ENCODE data around the gene MTHFR. TPM values are rescaled to one million over a fixed set of nuclear protein-coding genes. Genes with fewer than 3 reads are reported as not detected.

The MTHFR gene
- total RNA-seq, 1 experiment from 2014 or later = 27.8 TPM

DNA sequence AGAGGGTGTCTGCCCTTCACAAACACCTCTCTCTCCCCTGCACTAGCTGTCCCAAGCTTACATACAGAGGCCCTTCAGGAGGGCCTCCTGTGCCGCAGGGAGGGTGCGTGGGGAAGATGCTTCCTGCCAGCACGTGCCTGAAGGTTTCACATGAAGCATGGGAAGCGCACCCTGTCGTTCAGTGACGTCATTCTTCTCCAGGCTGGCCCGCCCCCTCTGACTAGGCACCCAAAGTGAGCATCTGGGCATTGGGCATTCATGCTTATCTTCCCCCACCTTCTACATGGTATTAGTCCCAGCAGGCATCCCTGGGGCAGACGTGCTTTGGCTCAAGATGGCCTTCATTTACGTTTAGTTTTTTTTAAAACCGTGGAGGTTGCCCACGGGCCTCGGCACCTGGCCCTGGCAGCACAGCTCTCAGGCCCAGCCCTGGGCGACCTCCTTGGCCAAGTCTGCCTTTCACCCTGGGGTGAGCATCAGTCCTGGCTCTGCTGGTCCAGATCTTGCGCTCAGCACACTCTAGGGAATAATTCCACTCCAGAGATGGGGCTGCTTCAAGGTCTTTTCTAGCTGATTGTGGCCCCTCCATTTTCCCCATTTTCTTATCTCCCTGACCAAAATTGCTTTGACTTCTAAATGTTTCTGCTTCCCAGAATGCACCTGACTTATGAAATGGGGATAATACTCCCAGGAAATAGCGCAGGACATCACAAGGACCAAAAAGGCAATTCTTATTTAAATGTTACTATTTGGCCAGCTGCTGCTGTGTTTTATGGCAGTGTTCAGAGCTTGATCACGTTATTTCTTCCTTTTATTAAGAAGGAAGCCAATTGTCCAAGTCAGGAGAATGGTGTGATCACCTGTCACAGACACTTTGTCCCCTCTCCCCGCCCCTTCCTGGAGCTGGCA, 35.7 kb upstream of the MTHFR start:
- intact Hi-C loops (cut with micrococcal nuclease; ENCODE audit: unreplicated experiment) = no loop called here
- no peaks in the 10 kb centered on the region for H3K9me3 Mint-ChIP-seq (ENCODE audit: unreplicated experiment)
- TF ChIP-seq, protein P1, sequence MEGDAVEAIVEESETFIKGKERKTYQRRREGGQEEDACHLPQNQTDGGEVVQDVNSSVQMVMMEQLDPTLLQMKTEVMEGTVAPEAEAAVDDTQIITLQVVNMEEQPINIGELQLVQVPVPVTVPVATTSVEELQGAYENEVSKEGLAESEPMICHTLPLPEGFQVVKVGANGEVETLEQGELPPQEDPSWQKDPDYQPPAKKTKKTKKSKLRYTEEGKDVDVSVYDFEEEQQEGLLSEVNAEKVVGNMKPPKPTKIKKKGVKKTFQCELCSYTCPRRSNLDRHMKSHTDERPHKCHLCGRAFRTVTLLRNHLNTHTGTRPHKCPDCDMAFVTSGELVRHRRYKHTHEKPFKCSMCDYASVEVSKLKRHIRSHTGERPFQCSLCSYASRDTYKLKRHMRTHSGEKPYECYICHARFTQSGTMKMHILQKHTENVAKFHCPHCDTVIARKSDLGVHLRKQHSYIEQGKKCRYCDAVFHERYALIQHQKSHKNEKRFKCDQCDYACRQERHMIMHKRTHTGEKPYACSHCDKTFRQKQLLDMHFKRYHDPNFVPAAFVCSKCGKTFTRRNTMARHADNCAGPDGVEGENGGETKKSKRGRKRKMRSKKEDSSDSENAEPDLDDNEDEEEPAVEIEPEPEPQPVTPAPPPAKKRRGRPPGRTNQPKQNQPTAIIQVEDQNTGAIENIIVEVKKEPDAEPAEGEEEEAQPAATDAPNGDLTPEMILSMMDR (IDR thresholded peaks at IDR 0.05; ENCODE audit: insufficient read depth in 1 of 2, low read depth in 1 of 2, low read length in 1 of 2, severe bottlenecking in 1 of 2, unreplicated experiment in 1 of 2) = no peak
- CTCF ChIA-PET = no interaction called here
- POLR2A ChIA-PET = no interaction called here
- H3K4me3 ChIP-seq (ENCODE audit: low read depth, low read length) = no peak overlapping the region
- H3K4me1 Mint-ChIP-seq (ENCODE audit: low read depth, unreplicated experiment) = no peaks in the 10 kb centered on the region
- H3K36me3 Mint-ChIP-seq (ENCODE audit: insufficient read depth, unreplicated experiment) = peaks cover 52% of the 10 kb centered on the region
- no peaks in the 10 kb centered on the region for H3K27me3 ChIP-seq (replicated peaks; ENCODE audit: control insufficient read depth, insufficient read depth, low read length)
- no peaks in the 10 kb centered on the region for H3K27me3 Mint-ChIP-seq (ENCODE audit: insufficient read depth, unreplicated experiment)
- H3K4me1 ChIP-seq = no peaks in the 10 kb centered on the region
- no peak overlapping the region for H3K27ac Mint-ChIP-seq (ENCODE audit: unreplicated experiment)
- no TSS peak for BruUV-seq (replicated peaks)
- no peak for DNase-seq
- H3K4me3 Mint-ChIP-seq (ENCODE audit: unreplicated experiment) = no peak overlapping the region
- no peaks in the 10 kb centered on the region for H3K9me3 ChIP-seq
- H3K36me3 ChIP-seq (ENCODE audit: control insufficient read depth, insufficient read depth, low read length) = peaks cover 14% of the 10 kb centered on the region

DNA sequence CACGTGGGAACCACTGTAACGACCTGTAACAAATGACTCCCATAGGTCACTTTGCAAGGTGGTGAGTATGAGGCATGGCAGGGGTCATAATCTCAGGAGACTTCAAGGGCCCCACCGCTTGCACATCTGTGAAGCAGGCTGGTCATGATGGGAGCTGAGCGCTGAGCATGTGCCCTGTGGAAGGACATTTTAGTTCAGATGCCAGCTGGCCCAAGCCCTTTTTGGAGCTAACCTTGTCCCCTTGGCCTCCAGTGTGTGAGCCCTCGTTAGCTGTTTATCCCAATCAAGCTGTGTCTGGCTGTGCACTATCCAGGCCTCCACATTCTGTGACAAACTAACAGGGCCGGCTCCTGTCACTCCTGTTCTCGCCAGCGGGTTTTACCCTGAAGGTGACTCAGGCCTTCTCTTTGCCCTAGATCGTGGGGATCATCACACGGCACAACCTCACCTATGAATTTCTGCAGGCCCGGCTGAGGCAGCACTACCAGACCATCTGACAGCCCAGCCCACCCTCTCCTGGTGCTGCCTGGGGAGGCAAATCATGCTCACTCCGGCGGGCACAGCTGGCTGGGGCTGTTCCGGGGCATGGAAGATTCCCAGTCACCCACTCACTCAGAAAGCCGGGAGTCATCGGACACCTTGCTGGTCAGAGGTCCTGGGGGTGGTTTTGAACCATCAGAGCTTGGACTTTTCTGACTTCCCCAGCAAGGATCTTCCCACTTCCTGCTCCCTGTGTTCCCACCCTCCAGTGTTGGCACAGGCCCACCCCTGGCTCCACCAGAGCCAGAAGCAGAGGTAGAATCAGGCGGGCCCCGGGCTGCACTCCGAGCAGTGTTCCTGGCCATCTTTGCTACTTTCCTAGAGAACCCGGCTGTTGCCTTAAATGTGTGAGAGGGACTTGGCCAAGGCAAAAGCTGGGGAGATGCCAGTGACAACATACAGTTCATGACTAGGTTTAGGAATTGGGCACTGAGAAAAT, 34.3 kb upstream of the MTHFR start:
- no peaks in the 10 kb centered on the region for H3K4me1 Mint-ChIP-seq (ENCODE audit: low read depth, unreplicated experiment)
- intact Hi-C loops (cut with micrococcal nuclease; ENCODE audit: unreplicated experiment) = loop anchor here (5.0 kb wide), 1 partner anchor 67 kb away; no protein-coding TSS in a partner anchor
- H3K36me3 ChIP-seq (ENCODE audit: control insufficient read depth, insufficient read depth, low read length) = peaks cover 15% of the 10 kb centered on the region
- H3K27me3 Mint-ChIP-seq (ENCODE audit: insufficient read depth, unreplicated experiment) = no peaks in the 10 kb centered on the region
- DNase-seq = no peak
- TF ChIP-seq, protein P1 (IDR thresholded peaks at IDR 0.05; ENCODE audit: insufficient read depth in 1 of 2, low read depth in 1 of 2, low read length in 1 of 2, severe bottlenecking in 1 of 2, unreplicated experiment in 1 of 2) = no peak
- POLR2A ChIA-PET = no interaction called here
- no peaks in the 10 kb centered on the region for H3K27me3 ChIP-seq (replicated peaks; ENCODE audit: control insufficient read depth, insufficient read depth, low read length)
- H3K4me3 ChIP-seq (ENCODE audit: low read depth, low read length) = no peak overlapping the region
- H3K4me1 ChIP-seq = no peaks in the 10 kb centered on the region
- no peak overlapping the region for H3K4me3 Mint-ChIP-seq (ENCODE audit: unreplicated experiment)
- peaks cover 58% of the 10 kb centered on the region for H3K36me3 Mint-ChIP-seq (ENCODE audit: insufficient read depth, unreplicated experiment)
- H3K9me3 ChIP-seq = no peaks in the 10 kb centered on the region
- H3K27ac Mint-ChIP-seq (ENCODE audit: unreplicated experiment) = no peak overlapping the region
- no TSS peak for BruUV-seq (replicated peaks)
- CTCF ChIA-PET = no interaction called here
- H3K9me3 Mint-ChIP-seq (ENCODE audit: unreplicated experiment) = no peaks in the 10 kb centered on the region

All from Caco-2 (cell line).